ENCODE results near the gene PLS1. TPM values are rescaled to one million over a fixed set of nuclear protein-coding genes. Genes with fewer than 3 reads are reported as not detected.

Gene PLS1
- total and polyA plus RNA-seq, 2 of the 8 experiments (the other 6 are each of a cell fraction or from before 2014, with no cell fraction given), result 18.7 to 44.7 TPM

GRCh38 chr3:142595951-142596725 lies at the start of gene PLS1 (continued):
- TF ChIP-seq CHD7 (IDR thresholded peaks at IDR 0.05; ENCODE audit: insufficient replicate concordance, low read length) (peak; percentile 23), TCF12 (IDR thresholded peaks at IDR 0.05; ENCODE audit: low read depth, low read length) (0 out of 2 replicates have a peak, but pooled peaks have one; percentile 10), CTBP2 (IDR thresholded peaks at IDR 0.05; ENCODE audit: borderline replicate concordance, insufficient read depth, insufficient read length, low read length) (peak; percentile 90), BACH1 (IDR thresholded peaks at IDR 0.05; ENCODE audit: low read length) (no peak), ASH2L (IDR thresholded peaks at IDR 0.05; ENCODE audit: low read length) (peak; percentile 95), SP4 (IDR thresholded peaks at IDR 0.05; ENCODE audit: low read length) (peak; percentile 56; the same call in 1 of the 2 replicates), RBBP5 (IDR thresholded peaks at IDR 0.05; ENCODE audit: borderline replicate concordance, low read depth, low read length) (peak; percentile 94), TAF7 (optimal IDR thresholded peaks at IDR 0.05; ENCODE audit: borderline replicate concordance, low read depth, low read length) (peak; percentile 64), KDM5A (IDR thresholded peaks at IDR 0.05; ENCODE audit: low read length) (no peak), SIN3A (conservative IDR thresholded peaks at IDR 0.05 in 1 of 2, IDR thresholded peaks at IDR 0.05 in 1 of 2; ENCODE audit: low read depth in 1 of 2, low read length in 2 of 2) (peak in 1 of 2 experiments; percentile 75; a peak in 2 of 4 replicates)
